Measurements from ENCODE around the gene ACAP1. TPM values are rescaled to one million over a fixed set of nuclear protein-coding genes. Genes with fewer than 3 reads are reported as not detected.
"Not testable (repeated sequence)": the region's sequence is repeated elsewhere in the genome, so short reads cannot be mapped to it uniquely, and the experiment has no call there.

ACAP1 gene
- polyA plus RNA-seq, 1 experiment: 0.35 TPM

DNA sequence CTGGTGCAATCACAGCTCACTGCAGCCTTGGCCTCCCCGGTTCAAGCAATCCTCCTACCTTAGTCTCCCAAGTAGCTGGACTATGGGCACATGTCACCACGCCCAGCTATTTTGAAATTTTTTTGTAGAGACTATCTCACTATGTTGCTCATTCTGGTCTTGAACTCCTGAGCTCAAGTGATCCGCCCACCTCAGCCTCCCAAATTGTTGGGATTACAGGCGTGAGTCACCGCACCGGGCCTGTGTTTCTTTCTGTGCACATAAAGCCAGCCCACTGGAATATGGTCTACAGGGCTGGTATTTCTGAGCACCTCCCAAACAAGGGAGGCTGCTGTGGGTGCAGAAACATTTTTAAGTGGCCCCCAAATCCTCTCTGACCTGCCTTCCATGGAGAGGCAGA, 27.0 kb downstream of the ACAP1 start:
- Histone ChIP-seq H3K9me3 (ENCODE audit: control insufficient read depth, insufficient read depth, low read length) (no peaks in the 10 kb centered on the region), H3K4me3 (ENCODE audit: low read depth, low read length) (no peak overlapping the region), H3K27me3 (ENCODE audit: control insufficient read depth, insufficient read depth, low read length) (peaks cover 2% of the 10 kb centered on the region), H3K27ac (ENCODE audit: low read depth, low read length) (no peak overlapping the region)
- no peak for DNase-seq (ENCODE audit: low read depth, low spot score)
- TF ChIP-seq, protein P1, sequence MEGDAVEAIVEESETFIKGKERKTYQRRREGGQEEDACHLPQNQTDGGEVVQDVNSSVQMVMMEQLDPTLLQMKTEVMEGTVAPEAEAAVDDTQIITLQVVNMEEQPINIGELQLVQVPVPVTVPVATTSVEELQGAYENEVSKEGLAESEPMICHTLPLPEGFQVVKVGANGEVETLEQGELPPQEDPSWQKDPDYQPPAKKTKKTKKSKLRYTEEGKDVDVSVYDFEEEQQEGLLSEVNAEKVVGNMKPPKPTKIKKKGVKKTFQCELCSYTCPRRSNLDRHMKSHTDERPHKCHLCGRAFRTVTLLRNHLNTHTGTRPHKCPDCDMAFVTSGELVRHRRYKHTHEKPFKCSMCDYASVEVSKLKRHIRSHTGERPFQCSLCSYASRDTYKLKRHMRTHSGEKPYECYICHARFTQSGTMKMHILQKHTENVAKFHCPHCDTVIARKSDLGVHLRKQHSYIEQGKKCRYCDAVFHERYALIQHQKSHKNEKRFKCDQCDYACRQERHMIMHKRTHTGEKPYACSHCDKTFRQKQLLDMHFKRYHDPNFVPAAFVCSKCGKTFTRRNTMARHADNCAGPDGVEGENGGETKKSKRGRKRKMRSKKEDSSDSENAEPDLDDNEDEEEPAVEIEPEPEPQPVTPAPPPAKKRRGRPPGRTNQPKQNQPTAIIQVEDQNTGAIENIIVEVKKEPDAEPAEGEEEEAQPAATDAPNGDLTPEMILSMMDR (IDR thresholded peaks at IDR 0.05; ENCODE audit: low read depth, low read length): no peak
- CTCF ChIA-PET: interaction anchor here (0.5 kb wide), 1 partner anchor 22 kb away, joined by 5 read pairs; no protein-coding TSS in a partner anchor
- POLR2A ChIA-PET: interaction anchor here (0.6 to 0.8 kb wide), 3 partner anchors 12 to 121 kb away, joined by 3 to 5 read pairs (median 4); no protein-coding TSS in a partner anchor

DNA sequence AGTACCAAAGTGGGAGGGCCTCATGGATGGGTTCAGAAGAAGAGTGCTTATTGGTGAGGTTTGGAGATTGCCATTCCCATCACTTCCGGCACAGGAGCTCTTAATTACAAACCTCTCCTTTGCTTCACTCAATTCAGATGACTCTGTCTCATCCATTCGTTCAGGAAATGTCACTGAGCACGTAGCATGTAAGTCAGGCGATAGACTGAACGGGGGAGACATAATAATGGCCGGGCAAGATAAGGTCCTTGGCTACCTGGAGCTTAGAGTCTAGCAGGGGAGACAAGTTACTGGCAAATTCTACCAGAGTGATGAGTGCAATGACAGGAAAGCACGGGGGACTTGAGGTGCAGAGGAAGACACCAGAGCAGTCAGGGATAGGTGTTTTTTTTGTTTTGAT, 29.6 kb downstream of the ACAP1 start:
- H3K27ac ChIP-seq (ENCODE audit: low read depth, low read length); H3K4me3 ChIP-seq (ENCODE audit: low read depth, low read length); DNase-seq (ENCODE audit: low read depth, low spot score); H3K9me3 ChIP-seq (ENCODE audit: control insufficient read depth, insufficient read depth, low read length); POLR2A ChIA-PET: not testable (repeated sequence)
- CTCF ChIA-PET: interaction anchor here (0.6 kb wide), 1 partner anchor 346 kb away, joined by 3 read pairs; no protein-coding TSS in a partner anchor
- peaks cover 14% of the 10 kb centered on the region for H3K27me3 ChIP-seq (ENCODE audit: control insufficient read depth, insufficient read depth, low read length)

GRCh38 chr17:7367083-7367482, 30.8 kb downstream of the ACAP1 start:
- POLR2A ChIA-PET: no interaction called here
- Histone ChIP-seq H3K9me3 (ENCODE audit: control insufficient read depth, insufficient read depth, low read length) (no peaks in the 10 kb centered on the region), H3K27me3 (ENCODE audit: control insufficient read depth, insufficient read depth, low read length) (peaks cover 14% of the 10 kb centered on the region), H3K4me3 (ENCODE audit: low read depth, low read length) (no peak overlapping the region), H3K27ac (ENCODE audit: low read depth, low read length) (no peak overlapping the region)
- TF ChIP-seq, protein P1 (IDR thresholded peaks at IDR 0.05; ENCODE audit: low read depth, low read length): no peak
- no peak for DNase-seq (ENCODE audit: low read depth, low spot score)
- CTCF ChIA-PET: no interaction called here

GRCh38 chr17:7367918-7368598, 31.7 kb downstream of the ACAP1 start:
- DNase-seq (ENCODE audit: low read depth, low spot score): no peak
- H3K4me3 ChIP-seq (ENCODE audit: low read depth, low read length): no peak overlapping the region
- ChIA-PET CTCF (no interaction called here), POLR2A (no interaction called here)
- H3K27me3 ChIP-seq (ENCODE audit: control insufficient read depth, insufficient read depth, low read length): peaks cover 14% of the 10 kb centered on the region
- TF ChIP-seq, protein P1 (IDR thresholded peaks at IDR 0.05; ENCODE audit: low read depth, low read length): no peak
- H3K27ac ChIP-seq (ENCODE audit: low read depth, low read length): no peak overlapping the region
- no peaks in the 10 kb centered on the region for H3K9me3 ChIP-seq (ENCODE audit: control insufficient read depth, insufficient read depth, low read length)

GRCh38 chr17:7368599-7368994, 32.3 kb downstream of the ACAP1 start:
- POLR2A ChIA-PET; H3K9me3 ChIP-seq (ENCODE audit: control insufficient read depth, insufficient read depth, low read length); H3K4me3 ChIP-seq (ENCODE audit: low read depth, low read length); H3K27ac ChIP-seq (ENCODE audit: low read depth, low read length); DNase-seq (ENCODE audit: low read depth, low spot score): not testable (repeated sequence)
- peaks cover 14% of the 10 kb centered on the region for H3K27me3 ChIP-seq (ENCODE audit: control insufficient read depth, insufficient read depth, low read length)
- CTCF ChIA-PET: interaction anchor here (2.4 kb wide), 1 partner anchor 12 kb away, joined by 9 read pairs; no protein-coding TSS in a partner anchor

DNA sequence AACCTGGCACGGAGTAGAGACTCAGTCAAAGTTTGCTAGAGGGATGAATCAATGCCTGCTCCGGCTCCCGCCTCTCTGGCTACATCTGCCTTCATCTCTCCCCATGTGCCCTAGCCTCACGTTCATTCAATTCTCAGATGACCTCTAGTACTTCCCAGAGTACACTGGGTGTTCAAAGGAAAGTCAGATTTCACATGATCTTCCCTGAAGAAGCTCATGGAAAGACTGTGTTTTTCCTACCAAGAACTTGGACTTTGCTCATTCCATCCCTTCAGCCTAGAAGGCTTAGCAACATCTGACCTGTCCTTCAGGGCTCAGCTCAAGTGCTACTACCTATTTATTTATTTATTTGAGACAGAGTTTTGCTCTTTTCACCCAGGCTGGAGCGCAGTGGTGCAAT, 33.5 kb downstream of the ACAP1 start:
- DNase-seq (ENCODE audit: low read depth, low spot score): no peak
- Histone ChIP-seq H3K27ac (ENCODE audit: low read depth, low read length) (no peak overlapping the region), H3K9me3 (ENCODE audit: control insufficient read depth, insufficient read depth, low read length) (no peaks in the 10 kb centered on the region), H3K4me3 (ENCODE audit: low read depth, low read length) (no peak overlapping the region), H3K27me3 (ENCODE audit: control insufficient read depth, insufficient read depth, low read length) (peaks cover 14% of the 10 kb centered on the region)
- CTCF ChIA-PET: interaction anchor here (2.4 kb wide), 1 partner anchor 14 kb away, joined by 9 read pairs; no protein-coding TSS in a partner anchor
- TF ChIP-seq, protein P1 (IDR thresholded peaks at IDR 0.05; ENCODE audit: low read depth, low read length): no peak
- POLR2A ChIA-PET: no interaction called here

Data from AG04450 (cell line).